ENCODE results near the gene MYO1B. TPM values are rescaled to one million over a fixed set of nuclear protein-coding genes. Genes with fewer than 3 reads are reported as not detected.

MYO1B gene
- polyA plus RNA-seq, 3 donors: 0.01 TPM; not detected in 2

DNA sequence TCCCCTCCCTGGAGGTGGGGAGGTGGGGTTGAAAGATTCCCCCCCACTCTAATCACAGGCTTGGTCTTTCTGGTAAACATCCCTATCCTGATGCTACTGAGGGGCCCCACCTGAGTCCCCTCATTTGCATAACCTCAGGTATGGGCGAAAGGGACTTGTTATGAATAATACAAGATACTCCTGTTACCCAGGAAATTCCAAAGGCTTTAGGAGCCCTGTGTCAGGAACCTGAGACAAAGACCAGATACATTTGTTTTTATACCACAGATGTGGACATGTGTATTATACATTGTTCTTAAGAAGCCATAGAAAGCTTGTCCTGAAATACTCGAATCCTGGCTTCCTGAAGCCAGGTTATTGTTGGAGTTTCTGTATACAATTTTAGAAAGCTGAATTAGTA is 62.8 kb downstream of the MYO1B start:
- peaks cover 0 to 2% (median 0%) of the 10 kb centered on the region in 7 donors for H3K9me3 Mint-ChIP-seq
- no peak overlapping the region for H3K27ac Mint-ChIP-seq
- no peaks in the 10 kb centered on the region for H3K27me3 ChIP-seq (ENCODE audit: control insufficient read depth in 2 of 2, insufficient read depth in 2 of 2, low read length in 2 of 2)
- H4K20me1 ChIP-seq (ENCODE audit: insufficient read depth, low read length): no peaks in the 10 kb centered on the region
- WGBS (ENCODE audit: insufficient coverage): no CpG with 5 or more reads among the region's 2 CpGs
- TF ChIP-seq, protein P1, sequence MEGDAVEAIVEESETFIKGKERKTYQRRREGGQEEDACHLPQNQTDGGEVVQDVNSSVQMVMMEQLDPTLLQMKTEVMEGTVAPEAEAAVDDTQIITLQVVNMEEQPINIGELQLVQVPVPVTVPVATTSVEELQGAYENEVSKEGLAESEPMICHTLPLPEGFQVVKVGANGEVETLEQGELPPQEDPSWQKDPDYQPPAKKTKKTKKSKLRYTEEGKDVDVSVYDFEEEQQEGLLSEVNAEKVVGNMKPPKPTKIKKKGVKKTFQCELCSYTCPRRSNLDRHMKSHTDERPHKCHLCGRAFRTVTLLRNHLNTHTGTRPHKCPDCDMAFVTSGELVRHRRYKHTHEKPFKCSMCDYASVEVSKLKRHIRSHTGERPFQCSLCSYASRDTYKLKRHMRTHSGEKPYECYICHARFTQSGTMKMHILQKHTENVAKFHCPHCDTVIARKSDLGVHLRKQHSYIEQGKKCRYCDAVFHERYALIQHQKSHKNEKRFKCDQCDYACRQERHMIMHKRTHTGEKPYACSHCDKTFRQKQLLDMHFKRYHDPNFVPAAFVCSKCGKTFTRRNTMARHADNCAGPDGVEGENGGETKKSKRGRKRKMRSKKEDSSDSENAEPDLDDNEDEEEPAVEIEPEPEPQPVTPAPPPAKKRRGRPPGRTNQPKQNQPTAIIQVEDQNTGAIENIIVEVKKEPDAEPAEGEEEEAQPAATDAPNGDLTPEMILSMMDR (IDR thresholded peaks at IDR 0.05): no peak
- DNase-seq: no peak
- no peaks in the 10 kb centered on the region for H3K9me3 ChIP-seq (replicated peaks in 1 of 2; ENCODE audit: control insufficient read depth in 1 of 2, insufficient read depth in 1 of 2, low read length in 2 of 2)
- H2AFZ ChIP-seq (ENCODE audit: insufficient read depth, low read depth, low read length, poor library complexity, severe bottlenecking): no peak overlapping the region
- no peaks in the 10 kb centered on the region for H3K36me3 Mint-ChIP-seq
- intact Hi-C loops (cut with micrococcal nuclease): no loop called here
- no peak overlapping the region for H3K4me2 ChIP-seq (replicated peaks; ENCODE audit: extremely low read depth, low read length, poor library complexity, severe bottlenecking)
- no peaks in the 10 kb centered on the region for H3K4me1 Mint-ChIP-seq
- no peak overlapping the region for H3K4me3 Mint-ChIP-seq
- no peaks in the 10 kb centered on the region for H3K36me3 ChIP-seq (replicated peaks in 1 of 2; ENCODE audit: control insufficient read depth in 1 of 2, insufficient read depth in 2 of 2, low read length in 2 of 2)
- H3K4me3 ChIP-seq (replicated peaks in 1 of 3; ENCODE audit: low read depth in 2 of 3, low read length in 3 of 3): no peak overlapping the region
- no peaks in the 10 kb centered on the region for H3K79me2 ChIP-seq (ENCODE audit: insufficient read depth, low read length)
- peaks cover 0 to 2% (median 0%) of the 10 kb centered on the region in 3 donors for H3K27me3 Mint-ChIP-seq (ENCODE audit: low read depth in 3 of 3)
- H3K9ac ChIP-seq (ENCODE audit: insufficient read depth, low read length, poor library complexity, severe bottlenecking): no peak overlapping the region
- H3K27ac ChIP-seq (ENCODE audit: low read depth in 1 of 2, low read length in 2 of 2): no peak overlapping the region
- H3K4me1 ChIP-seq (ENCODE audit: control insufficient read depth in 1 of 2, insufficient read depth in 2 of 2, low read length in 2 of 2): no peaks in the 10 kb centered on the region

DNA sequence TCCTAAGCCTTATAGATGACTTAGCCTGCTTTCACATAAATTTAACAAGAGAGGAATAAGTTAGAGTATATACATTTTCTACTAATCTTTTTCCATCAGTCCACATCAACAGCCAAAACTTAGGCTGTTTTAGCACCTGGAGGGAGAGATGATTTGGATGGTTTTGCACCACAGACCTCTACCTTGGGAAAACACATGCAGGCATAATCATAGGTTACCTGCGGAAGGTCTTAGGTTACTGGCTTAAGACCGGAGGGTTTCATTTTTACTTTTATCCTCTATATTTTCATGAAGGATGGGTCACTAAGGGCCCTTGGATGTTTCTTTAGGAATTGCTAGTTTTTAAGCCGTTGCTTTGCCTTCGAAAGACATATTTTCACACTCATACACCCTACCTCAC is 66.0 kb downstream of the MYO1B start:
- H3K4me1 ChIP-seq (ENCODE audit: control insufficient read depth in 1 of 2, insufficient read depth in 2 of 2, low read length in 2 of 2): peaks cover 0 to 11% of the 10 kb centered on the region in 2 donors
- Mint-ChIP-seq H3K27me3 (ENCODE audit: low read depth in 3 of 3) (peaks cover 0 to 2% (median 0%) of the 10 kb centered on the region in 3 donors), H3K27ac (no peak overlapping the region), H3K36me3 (no peaks in the 10 kb centered on the region), H3K4me3 (no peak overlapping the region), H3K9me3 (peaks cover 0 to 2% (median 0%) of the 10 kb centered on the region in 7 donors), H3K4me1 (peaks cover 10% of the 10 kb centered on the region)
- no peak overlapping the region for H3K4me2 ChIP-seq (replicated peaks; ENCODE audit: extremely low read depth, low read length, poor library complexity, severe bottlenecking)
- TF ChIP-seq, protein P1 (IDR thresholded peaks at IDR 0.05): no peak
- no peaks in the 10 kb centered on the region for H3K9me3 ChIP-seq (replicated peaks in 1 of 2; ENCODE audit: control insufficient read depth in 1 of 2, insufficient read depth in 1 of 2, low read length in 2 of 2)
- H4K20me1 ChIP-seq (ENCODE audit: insufficient read depth, low read length): no peaks in the 10 kb centered on the region
- intact Hi-C loops (cut with micrococcal nuclease): no loop called here
- DNase-seq: no peak
- no peak overlapping the region for H3K27ac ChIP-seq (ENCODE audit: low read depth in 1 of 2, low read length in 2 of 2)
- no peak overlapping the region for H2AFZ ChIP-seq (ENCODE audit: insufficient read depth, low read depth, low read length, poor library complexity, severe bottlenecking)
- no peak overlapping the region for H3K9ac ChIP-seq (ENCODE audit: insufficient read depth, low read length, poor library complexity, severe bottlenecking)
- no CpG with 5 or more reads among the region's 4 CpGs for WGBS (ENCODE audit: insufficient coverage)
- no peaks in the 10 kb centered on the region for H3K27me3 ChIP-seq (ENCODE audit: control insufficient read depth in 2 of 2, insufficient read depth in 2 of 2, low read length in 2 of 2)
- H3K79me2 ChIP-seq (ENCODE audit: insufficient read depth, low read length): no peaks in the 10 kb centered on the region
- H3K36me3 ChIP-seq (replicated peaks in 1 of 2; ENCODE audit: control insufficient read depth in 1 of 2, insufficient read depth in 2 of 2, low read length in 2 of 2): no peaks in the 10 kb centered on the region
- no peak overlapping the region for H3K4me3 ChIP-seq (replicated peaks in 1 of 3; ENCODE audit: low read depth in 2 of 3, low read length in 3 of 3)

All from CD14-positive monocyte (primary cell).